PFSK-1 (cell line): Measurements from ENCODE around the gene FAM180A.

Experiments
- FOXP2 ChIP-seq: optimal IDR thresholded peaks from 2 replicates; pipeline ENCODE3; 2011; ENCODE audit warnings: borderline replicate concordance, control low read depth, inconsistent platforms; ENCODE audit not compliant: insufficient read depth; ENCODE audit errors: extremely low read length, extremely low read depth
- POLR2AphosphoS5 ChIP-seq: IDR thresholded peaks from 2 replicates; pipeline ENCODE4 v1.6.1; 2012; ENCODE audit warnings: low read depth, mild to moderate bottlenecking, control low read depth, low read length, moderate library complexity
- SIN3A ChIP-seq: IDR thresholded peaks from 2 replicates; pipeline ENCODE4 v1.6.1; 2012; ENCODE audit warnings: mild to moderate bottlenecking, low read length, moderate library complexity, borderline replicate concordance; ENCODE audit not compliant: insufficient read depth
- TAF1 ChIP-seq: IDR thresholded peaks from 2 replicates; pipeline ENCODE4 v1.6.1; 2012; ENCODE audit warnings: low read length, control low read depth, borderline replicate concordance; ENCODE audit not compliant: insufficient read depth
- TF ChIP-seq, protein P1 (sequence below), 2 experiments: IDR thresholded peaks; 2 replicates each; pipeline versions ENCODE4 v1.6.1 to v1.8.0; 2011 to 2012; ENCODE audit warnings: low read depth in 2 of 2, low read length in 2 of 2, control low read depth in 1 of 2, inconsistent platforms in 1 of 2, mild to moderate bottlenecking in 1 of 2, moderate library complexity in 1 of 2; ENCODE audit not compliant: insufficient read depth in 1 of 2

GRCh38 chr7:135697276-135698049, 51.1 kb downstream of the FAM180A start:
- no peak for TF ChIP-seq SIN3A
- TF ChIP-seq, protein P1, sequence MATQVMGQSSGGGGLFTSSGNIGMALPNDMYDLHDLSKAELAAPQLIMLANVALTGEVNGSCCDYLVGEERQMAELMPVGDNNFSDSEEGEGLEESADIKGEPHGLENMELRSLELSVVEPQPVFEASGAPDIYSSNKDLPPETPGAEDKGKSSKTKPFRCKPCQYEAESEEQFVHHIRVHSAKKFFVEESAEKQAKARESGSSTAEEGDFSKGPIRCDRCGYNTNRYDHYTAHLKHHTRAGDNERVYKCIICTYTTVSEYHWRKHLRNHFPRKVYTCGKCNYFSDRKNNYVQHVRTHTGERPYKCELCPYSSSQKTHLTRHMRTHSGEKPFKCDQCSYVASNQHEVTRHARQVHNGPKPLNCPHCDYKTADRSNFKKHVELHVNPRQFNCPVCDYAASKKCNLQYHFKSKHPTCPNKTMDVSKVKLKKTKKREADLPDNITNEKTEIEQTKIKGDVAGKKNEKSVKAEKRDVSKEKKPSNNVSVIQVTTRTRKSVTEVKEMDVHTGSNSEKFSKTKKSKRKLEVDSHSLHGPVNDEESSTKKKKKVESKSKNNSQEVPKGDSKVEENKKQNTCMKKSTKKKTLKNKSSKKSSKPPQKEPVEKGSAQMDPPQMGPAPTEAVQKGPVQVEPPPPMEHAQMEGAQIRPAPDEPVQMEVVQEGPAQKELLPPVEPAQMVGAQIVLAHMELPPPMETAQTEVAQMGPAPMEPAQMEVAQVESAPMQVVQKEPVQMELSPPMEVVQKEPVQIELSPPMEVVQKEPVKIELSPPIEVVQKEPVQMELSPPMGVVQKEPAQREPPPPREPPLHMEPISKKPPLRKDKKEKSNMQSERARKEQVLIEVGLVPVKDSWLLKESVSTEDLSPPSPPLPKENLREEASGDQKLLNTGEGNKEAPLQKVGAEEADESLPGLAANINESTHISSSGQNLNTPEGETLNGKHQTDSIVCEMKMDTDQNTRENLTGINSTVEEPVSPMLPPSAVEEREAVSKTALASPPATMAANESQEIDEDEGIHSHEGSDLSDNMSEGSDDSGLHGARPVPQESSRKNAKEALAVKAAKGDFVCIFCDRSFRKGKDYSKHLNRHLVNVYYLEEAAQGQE (IDR thresholded peaks at IDR 0.05; ENCODE audit: insufficient read depth in 1 of 2, low read depth in 2 of 2, low read length in 2 of 2) = no peak
- no peak for TF ChIP-seq TAF1
- TF ChIP-seq POLR2AphosphoS5 = no peak
- no peak for TF ChIP-seq FOXP2
